ENCODE measurements around the gene CFAP410.

DNA sequence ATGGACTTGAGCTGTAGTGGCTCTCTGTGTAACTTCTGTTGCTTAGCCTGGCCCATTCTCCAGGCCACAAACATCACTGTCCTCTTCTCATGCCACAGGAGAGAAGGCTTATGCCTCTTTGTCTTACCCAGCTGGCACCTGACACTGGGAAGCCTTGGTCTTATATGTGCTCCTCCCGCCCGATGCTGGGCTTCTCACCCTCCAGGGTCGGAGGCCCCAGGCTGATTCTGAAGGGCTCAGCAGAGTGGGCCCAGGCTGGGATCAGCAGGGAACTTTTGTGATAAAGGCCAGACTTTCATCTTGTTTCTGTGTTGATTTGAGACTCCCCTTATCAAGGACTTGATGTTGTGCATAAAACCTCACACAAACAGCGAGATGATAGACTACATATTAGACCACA lies 44.0 kb upstream of the CFAP410 start:
- TF ChIP-seq CTCF (IDR thresholded peaks at IDR 0.05; ENCODE audit: poor library complexity, severe bottlenecking) (no peak), EZH2 (IDR thresholded peaks at IDR 0.05; ENCODE audit: borderline replicate concordance, insufficient read depth, low read length, poor library complexity, severe bottlenecking) (no peak), SMC3 (conservative IDR thresholded peaks at IDR 0.05; ENCODE audit: poor library complexity) (no peak), POLR2AphosphoS5 (IDR thresholded peaks at IDR 0.05) (no peak), REST (IDR thresholded peaks at IDR 0.05; ENCODE audit: borderline replicate concordance) (no peak)

All from neural cell (in vitro differentiated cells).